ENCODE results near the gene ELOA.

DNA sequence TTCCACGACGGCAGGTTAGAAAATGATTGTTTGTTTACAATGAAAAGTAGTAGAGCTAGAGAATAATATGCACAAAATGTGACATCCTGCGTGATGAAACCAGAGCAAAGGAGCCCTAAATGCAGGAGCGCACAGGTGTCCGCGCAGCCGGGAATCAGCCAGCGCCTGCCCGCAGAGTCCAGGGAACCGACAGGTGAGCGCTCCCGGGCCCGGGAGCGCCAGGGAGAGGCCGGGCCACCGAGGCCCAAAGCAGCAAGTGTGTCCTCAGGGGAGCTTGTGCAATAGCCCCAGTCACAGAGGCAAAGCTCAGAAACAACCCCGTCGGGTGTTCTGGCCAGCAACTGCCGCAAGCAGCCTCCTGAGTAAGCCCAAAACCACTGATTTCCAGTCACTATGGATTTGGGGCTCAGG lies 58.1 kb downstream of the ELOA start:
- TF ChIP-seq, protein P1, sequence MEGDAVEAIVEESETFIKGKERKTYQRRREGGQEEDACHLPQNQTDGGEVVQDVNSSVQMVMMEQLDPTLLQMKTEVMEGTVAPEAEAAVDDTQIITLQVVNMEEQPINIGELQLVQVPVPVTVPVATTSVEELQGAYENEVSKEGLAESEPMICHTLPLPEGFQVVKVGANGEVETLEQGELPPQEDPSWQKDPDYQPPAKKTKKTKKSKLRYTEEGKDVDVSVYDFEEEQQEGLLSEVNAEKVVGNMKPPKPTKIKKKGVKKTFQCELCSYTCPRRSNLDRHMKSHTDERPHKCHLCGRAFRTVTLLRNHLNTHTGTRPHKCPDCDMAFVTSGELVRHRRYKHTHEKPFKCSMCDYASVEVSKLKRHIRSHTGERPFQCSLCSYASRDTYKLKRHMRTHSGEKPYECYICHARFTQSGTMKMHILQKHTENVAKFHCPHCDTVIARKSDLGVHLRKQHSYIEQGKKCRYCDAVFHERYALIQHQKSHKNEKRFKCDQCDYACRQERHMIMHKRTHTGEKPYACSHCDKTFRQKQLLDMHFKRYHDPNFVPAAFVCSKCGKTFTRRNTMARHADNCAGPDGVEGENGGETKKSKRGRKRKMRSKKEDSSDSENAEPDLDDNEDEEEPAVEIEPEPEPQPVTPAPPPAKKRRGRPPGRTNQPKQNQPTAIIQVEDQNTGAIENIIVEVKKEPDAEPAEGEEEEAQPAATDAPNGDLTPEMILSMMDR (IDR thresholded peaks at IDR 0.05): no peak
- TF ChIP-seq EZH2 (IDR thresholded peaks at IDR 0.05; ENCODE audit: borderline replicate concordance, insufficient read depth, low read depth, low read length, poor library complexity, severe bottlenecking): no peak
